Measurements from ENCODE around the gene INVS. TPM values are rescaled to one million over a fixed set of nuclear protein-coding genes. Genes with fewer than 3 reads are reported as not detected.

INVS gene
- total and polyA plus RNA-seq, 2 experiments from 2014 or later, result 9.4 to 15.3 TPM

- H3K4me3 ChIP-seq, result no peak overlapping the region
Observed at GRCh38 chr9:100196215-100196614, 97.2 kb downstream of the INVS start.

GRCh38 chr9:100196828-100197227 lies 97.8 kb downstream of the INVS start:
- no peak for TF ChIP-seq CTCF (IDR thresholded peaks at IDR 0.05; ENCODE audit: low read depth, low read length)
- H3K4me1 ChIP-seq (ENCODE audit: low read depth), result peaks cover 22% of the 10 kb centered on the region

More at GRCh38 chr9:100196215-100196614, 97.2 kb downstream of the INVS start:
- peak overlapping the region; percentile 61 for H3K27ac ChIP-seq
- peaks cover 22% of the 10 kb centered on the region for H3K4me1 ChIP-seq (ENCODE audit: low read depth)
- no peak for DNase-seq (ENCODE audit: low read depth in 1 of 2, low spot score in 1 of 2)
- H3K9me3 ChIP-seq (ENCODE audit: low read depth), result no peaks in the 10 kb centered on the region
- no peak for TF ChIP-seq CTCF (IDR thresholded peaks at IDR 0.05; ENCODE audit: low read depth, low read length)
- H3K27me3 ChIP-seq, result no peaks in the 10 kb centered on the region
- no peaks in the 10 kb centered on the region for H3K36me3 ChIP-seq

DNA sequence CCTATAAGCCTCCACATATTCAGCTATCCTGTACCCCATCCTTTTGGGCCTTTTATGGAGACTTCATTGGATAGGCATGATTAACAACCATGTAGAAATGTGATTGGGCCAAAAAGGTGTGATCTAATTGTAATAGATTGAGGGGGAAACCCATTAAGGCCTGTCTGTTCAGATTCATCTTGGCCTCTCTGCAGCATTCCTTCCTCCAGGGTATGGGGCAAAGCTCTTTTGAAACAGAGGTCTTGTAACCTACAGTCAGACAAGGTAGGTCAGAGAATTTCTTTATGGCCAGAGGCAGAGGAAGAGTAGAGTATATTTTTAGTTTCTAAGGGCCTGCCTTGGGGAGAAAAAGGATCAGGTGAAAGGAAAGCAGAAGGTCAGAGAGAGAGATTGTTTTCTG lies 98.5 kb downstream of the INVS start:
- H3K27ac ChIP-seq, result peak overlapping the region; percentile 61
- peaks cover 22% of the 10 kb centered on the region for H3K4me1 ChIP-seq (ENCODE audit: low read depth)
- H3K4me3 ChIP-seq, result no peak overlapping the region
- H3K9me3 ChIP-seq (ENCODE audit: low read depth), result no peaks in the 10 kb centered on the region
- DNase-seq (ENCODE audit: low read depth in 1 of 2, low spot score in 1 of 2), result peak in 1 of 2 donors; percentile 2
- H3K36me3 ChIP-seq, result no peaks in the 10 kb centered on the region
- no peak for TF ChIP-seq CTCF (IDR thresholded peaks at IDR 0.05; ENCODE audit: low read depth, low read length)
- H3K27me3 ChIP-seq, result no peaks in the 10 kb centered on the region

More at GRCh38 chr9:100196828-100197227, 97.8 kb downstream of the INVS start:
- Histone ChIP-seq H3K27me3 (no peaks in the 10 kb centered on the region), H3K9me3 (ENCODE audit: low read depth) (no peaks in the 10 kb centered on the region), H3K36me3 (no peaks in the 10 kb centered on the region), H3K27ac (peak overlapping the region; percentile 61), H3K4me3 (no peak overlapping the region)
- DNase-seq (ENCODE audit: low read depth in 1 of 2, low spot score in 1 of 2), result no peak

DNA sequence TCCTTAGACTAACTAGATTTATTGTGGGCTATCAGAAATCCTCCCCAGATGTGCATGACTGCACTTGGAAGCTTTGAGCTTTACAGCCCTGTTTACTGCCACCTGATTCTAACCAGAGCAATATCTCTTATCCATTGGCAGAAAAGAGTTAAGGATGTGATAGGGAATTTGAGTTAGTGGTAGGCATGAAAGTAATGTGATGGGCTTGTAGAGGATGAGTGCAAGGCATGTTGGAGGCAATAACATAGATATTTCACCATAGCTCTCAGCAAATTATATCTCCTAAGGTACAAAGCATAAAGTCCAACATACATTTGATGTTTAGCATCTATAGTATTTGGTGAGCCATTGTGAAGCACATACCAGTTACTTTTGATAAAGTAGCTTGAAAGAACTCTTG lies 103.8 kb downstream of the INVS start:
- H3K9me3 ChIP-seq (ENCODE audit: low read depth), result no peaks in the 10 kb centered on the region
- no peak for TF ChIP-seq CTCF (IDR thresholded peaks at IDR 0.05; ENCODE audit: low read depth, low read length)
- H3K27ac ChIP-seq, result no peak overlapping the region
- no peak overlapping the region for H3K4me3 ChIP-seq
- no peak for DNase-seq (ENCODE audit: low read depth in 1 of 2, low spot score in 1 of 2)
- H3K27me3 ChIP-seq, result no peaks in the 10 kb centered on the region
- no peaks in the 10 kb centered on the region for H3K36me3 ChIP-seq
- peaks cover 2% of the 10 kb centered on the region for H3K4me1 ChIP-seq (ENCODE audit: low read depth)

- H3K4me3 ChIP-seq, result no peak overlapping the region
- no peaks in the 10 kb centered on the region for H3K9me3 ChIP-seq (ENCODE audit: low read depth)
- no peak for TF ChIP-seq CTCF (IDR thresholded peaks at IDR 0.05; ENCODE audit: low read depth, low read length)
- no peak for DNase-seq (ENCODE audit: low read depth in 1 of 2, low spot score in 1 of 2)
- no peaks in the 10 kb centered on the region for H3K4me1 ChIP-seq (ENCODE audit: low read depth)
- H3K27ac ChIP-seq, result no peak overlapping the region
- H3K27me3 ChIP-seq, result no peaks in the 10 kb centered on the region
- no peaks in the 10 kb centered on the region for H3K36me3 ChIP-seq
Observed at GRCh38 chr9:100204796-100205195, 105.8 kb downstream of the INVS start.

DNA sequence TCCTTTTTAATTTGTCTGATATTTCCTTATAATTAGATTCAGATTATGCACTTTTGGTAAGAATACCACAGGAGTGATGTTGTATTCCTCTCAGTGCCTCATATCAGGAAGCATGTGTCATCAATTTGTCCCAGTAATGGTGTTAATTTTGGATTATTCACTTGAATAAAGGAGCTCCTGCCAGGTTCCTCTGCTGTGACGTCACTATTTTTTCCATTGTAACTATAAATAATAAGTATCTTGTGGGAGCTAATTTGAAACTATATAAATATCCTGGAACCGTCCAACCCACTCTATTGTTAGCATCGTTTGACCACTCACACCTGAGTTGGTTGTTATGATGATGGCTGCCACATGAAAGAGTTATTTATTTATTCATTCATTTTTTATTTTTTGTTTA lies 107.9 kb downstream of the INVS start:
- Histone ChIP-seq H3K27ac (no peak overlapping the region), H3K27me3 (no peaks in the 10 kb centered on the region), H3K9me3 (ENCODE audit: low read depth) (no peaks in the 10 kb centered on the region), H3K36me3 (no peaks in the 10 kb centered on the region), H3K4me3 (no peak overlapping the region), H3K4me1 (ENCODE audit: low read depth) (no peaks in the 10 kb centered on the region)
- peak in 1 of 2 donors; percentile 26 for DNase-seq (ENCODE audit: low read depth in 1 of 2, low spot score in 1 of 2)
- no peak for TF ChIP-seq CTCF (IDR thresholded peaks at IDR 0.05; ENCODE audit: low read depth, low read length)

All from cardiac muscle cell (in vitro differentiated cells and primary cell).